KMS-11 (cell line): Measurements from ENCODE around the gene TAP2.

Experiments
- H2AFZ ChIP-seq: fragments of 200-600 bp; sonication (generic); 2 replicates; pipeline ENCODE4 v1.6.1; 2016; ENCODE audit warnings: antibody characterized with exemption, mixed run types, low read depth
- H3K27ac ChIP-seq: fragments of 200-600 bp; sonication (generic); 2 replicates; pipeline ENCODE4 v1.6.1; 2016; ENCODE audit warnings: mild to moderate bottlenecking, mixed run types
- H3K27me3 ChIP-seq: fragments of 200-600 bp; sonication (generic); 2 replicates; pipeline ENCODE4 v1.6.1; 2017; ENCODE audit warnings: mild to moderate bottlenecking, low read depth, mixed run types, moderate library complexity; ENCODE audit not compliant: insufficient read depth
- H3K36me3 ChIP-seq: fragments of 200-600 bp; sonication (generic); 2 replicates; pipeline ENCODE4 v1.6.1; 2017; ENCODE audit warnings: mild to moderate bottlenecking, mixed run types; ENCODE audit not compliant: insufficient read depth
- H3K4me1 ChIP-seq: fragments of 200-600 bp; sonication (generic); 2 replicates; pipeline ENCODE4 v1.6.1; 2016; ENCODE audit warnings: mild to moderate bottlenecking, low read depth, mixed run types; ENCODE audit not compliant: poor library complexity, severe bottlenecking
- H3K4me2 ChIP-seq: fragments of 200-600 bp; sonication (generic); 2 replicates; pipeline ENCODE4 v1.7.0; 2016; ENCODE audit warnings: mild to moderate bottlenecking, mixed run types
- H3K4me3 ChIP-seq: fragments of 200-600 bp; sonication (generic); IDR thresholded peaks from 2 replicates; pipeline ENCODE4 v1.6.1; 2017; ENCODE audit warnings: low read depth, low read length, mixed read lengths; ENCODE audit not compliant: insufficient read depth
- H3K79me2 ChIP-seq: fragments of 200-600 bp; sonication (generic); 2 replicates; pipeline ENCODE4 v1.6.1; 2016; ENCODE audit warnings: low read depth, mixed run types; ENCODE audit not compliant: insufficient read depth
- H3K9ac ChIP-seq: fragments of 200-600 bp; sonication (generic); 2 replicates; pipeline ENCODE4 v1.6.1; 2016; ENCODE audit warnings: mild to moderate bottlenecking, mixed run types
- H4K20me1 ChIP-seq: fragments of 200-600 bp; sonication (generic); 2 replicates; pipeline ENCODE4 v1.6.1; 2016; ENCODE audit warnings: mild to moderate bottlenecking, mixed run types; ENCODE audit not compliant: insufficient read depth
- TF ChIP-seq, protein P1 (sequence below): fragments of 200-600 bp; sonication (generic); conservative IDR thresholded peaks from 2 replicates; pipeline ENCODE4 v1.6.1; 2017; ENCODE audit warnings: low read depth, mild to moderate bottlenecking, antibody characterized with exemption, low read length, moderate library complexity, mixed read lengths

TAP2 gene

DNA sequence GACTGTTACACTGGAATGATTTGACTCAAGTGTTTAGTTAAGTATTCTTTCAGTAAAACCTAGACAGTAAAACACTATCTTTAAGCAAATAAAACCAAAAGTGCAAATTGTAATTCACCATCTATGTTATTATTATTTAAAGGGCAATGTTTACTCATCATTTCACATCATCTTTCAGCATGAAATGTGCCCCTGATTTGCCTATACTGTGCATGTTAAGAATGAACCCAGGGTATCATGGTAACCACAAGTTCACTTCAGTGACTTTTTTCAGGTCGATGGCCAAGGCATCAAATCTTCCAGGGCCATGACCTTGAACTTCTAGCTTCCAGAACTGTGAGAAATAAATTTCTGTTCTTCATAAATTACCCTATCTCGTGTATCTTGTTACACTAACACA, 19.7 kb downstream of the TAP2 start:
- Histone ChIP-seq H3K4me2 (no peak overlapping the region), H2AFZ (no peak overlapping the region), H4K20me1 (no peaks in the 10 kb centered on the region), H3K27me3 (no peaks in the 10 kb centered on the region), H3K4me3 (no peak overlapping the region), H3K79me2 (no peaks in the 10 kb centered on the region), H3K27ac (no peak overlapping the region), H3K36me3 (no peaks in the 10 kb centered on the region), H3K4me1 (no peaks in the 10 kb centered on the region), H3K9ac (no peak overlapping the region)
- TF ChIP-seq, protein P1, sequence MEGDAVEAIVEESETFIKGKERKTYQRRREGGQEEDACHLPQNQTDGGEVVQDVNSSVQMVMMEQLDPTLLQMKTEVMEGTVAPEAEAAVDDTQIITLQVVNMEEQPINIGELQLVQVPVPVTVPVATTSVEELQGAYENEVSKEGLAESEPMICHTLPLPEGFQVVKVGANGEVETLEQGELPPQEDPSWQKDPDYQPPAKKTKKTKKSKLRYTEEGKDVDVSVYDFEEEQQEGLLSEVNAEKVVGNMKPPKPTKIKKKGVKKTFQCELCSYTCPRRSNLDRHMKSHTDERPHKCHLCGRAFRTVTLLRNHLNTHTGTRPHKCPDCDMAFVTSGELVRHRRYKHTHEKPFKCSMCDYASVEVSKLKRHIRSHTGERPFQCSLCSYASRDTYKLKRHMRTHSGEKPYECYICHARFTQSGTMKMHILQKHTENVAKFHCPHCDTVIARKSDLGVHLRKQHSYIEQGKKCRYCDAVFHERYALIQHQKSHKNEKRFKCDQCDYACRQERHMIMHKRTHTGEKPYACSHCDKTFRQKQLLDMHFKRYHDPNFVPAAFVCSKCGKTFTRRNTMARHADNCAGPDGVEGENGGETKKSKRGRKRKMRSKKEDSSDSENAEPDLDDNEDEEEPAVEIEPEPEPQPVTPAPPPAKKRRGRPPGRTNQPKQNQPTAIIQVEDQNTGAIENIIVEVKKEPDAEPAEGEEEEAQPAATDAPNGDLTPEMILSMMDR: no peak

DNA sequence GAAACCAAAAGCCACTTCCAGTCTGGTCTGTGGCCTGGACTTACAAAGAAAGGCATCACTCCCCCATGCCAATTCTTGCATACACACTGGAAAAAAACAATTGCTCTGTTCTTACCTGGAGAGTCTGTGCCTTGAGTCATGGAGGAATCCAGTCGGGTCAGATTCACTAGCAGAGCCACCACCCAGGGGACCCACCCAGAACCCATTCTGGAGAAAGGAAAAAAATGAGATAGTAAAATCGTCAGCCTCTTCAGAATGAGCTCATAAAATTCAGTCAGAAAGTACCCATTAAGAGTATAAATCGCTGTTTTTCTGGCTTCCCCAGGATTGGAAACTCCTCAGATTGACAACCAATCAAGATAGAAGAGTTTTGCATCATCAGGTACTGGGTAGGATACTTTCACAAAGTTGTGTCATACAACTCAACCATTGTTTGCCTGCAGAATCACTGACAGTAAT, 21.8 kb downstream of the TAP2 start, which contains the start of gene HLA-DOB:
HLA-DOB (minus strand) TSS at position 257 of the 459 bp plus-strand sequence; CDS start at position 206, 51 bp downstream.
- H4K20me1 ChIP-seq: no peaks in the 10 kb centered on the region
- H2AFZ ChIP-seq: no peak within 1 kb of the TSS
- H3K79me2 ChIP-seq: no peaks in the 10 kb centered on the region
- H3K36me3 ChIP-seq: no peaks in the 10 kb centered on the region
- no peak within 1 kb of the TSS for H3K4me3 ChIP-seq
- H3K4me1 ChIP-seq: no peaks in the 10 kb centered on the region
- TF ChIP-seq, protein P1: no peak
- H3K4me2 ChIP-seq: no peak within 1 kb of the TSS
- no peak within 1 kb of the TSS for H3K27ac ChIP-seq
- H3K9ac ChIP-seq: no peak within 1 kb of the TSS
- H3K27me3 ChIP-seq: no peaks in the 10 kb centered on the region

DNA sequence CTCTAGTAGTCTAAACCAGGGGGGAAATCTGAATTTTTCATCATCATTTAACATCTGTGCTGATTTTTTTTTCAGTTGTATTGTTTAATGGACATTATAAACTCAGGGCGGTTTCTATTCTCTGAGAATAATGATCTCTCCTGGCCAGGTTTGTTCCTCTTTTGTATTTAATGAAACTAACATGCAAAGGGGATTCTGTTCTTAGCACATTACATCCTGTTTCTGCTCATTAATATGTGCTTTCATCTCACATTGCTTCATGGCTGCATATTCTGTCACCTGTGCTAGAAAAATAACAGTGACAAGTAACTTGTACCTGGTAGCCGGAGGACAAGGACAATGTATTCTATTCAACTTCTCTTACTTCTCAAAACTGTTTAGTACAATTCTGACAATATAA, 22.5 kb downstream of the TAP2 start:
- no peak overlapping the region for H3K4me3 ChIP-seq
- H3K4me1 ChIP-seq: no peaks in the 10 kb centered on the region
- H3K27me3 ChIP-seq: no peaks in the 10 kb centered on the region
- TF ChIP-seq, protein P1: no peak
- H3K79me2 ChIP-seq: no peaks in the 10 kb centered on the region
- no peak overlapping the region for H3K4me2 ChIP-seq
- no peak overlapping the region for H2AFZ ChIP-seq
- no peaks in the 10 kb centered on the region for H4K20me1 ChIP-seq
- H3K9ac ChIP-seq: no peak overlapping the region
- no peaks in the 10 kb centered on the region for H3K36me3 ChIP-seq
- no peak overlapping the region for H3K27ac ChIP-seq

DNA sequence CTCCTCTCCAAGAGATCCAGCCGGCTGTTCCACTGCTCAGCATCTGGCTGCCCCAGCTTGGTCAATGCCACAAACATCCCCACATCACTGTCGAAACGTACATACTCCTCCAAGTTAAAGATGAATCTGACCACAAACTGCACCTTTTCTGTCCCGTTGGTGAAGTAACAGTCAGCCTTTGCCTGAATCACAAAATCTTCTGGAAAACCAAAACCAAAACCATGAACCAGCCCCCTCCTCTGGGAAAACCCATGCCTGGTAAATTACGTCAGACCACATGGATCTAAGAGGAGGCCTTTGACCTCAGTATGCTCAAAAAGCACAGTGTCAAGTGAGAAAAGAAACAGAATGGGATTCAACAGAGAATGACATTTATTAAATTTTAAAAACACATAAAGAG, 23.4 kb downstream of the TAP2 start:
- TF ChIP-seq, protein P1: no peak
- Histone ChIP-seq H3K4me1 (no peaks in the 10 kb centered on the region), H3K36me3 (no peaks in the 10 kb centered on the region), H3K27me3 (no peaks in the 10 kb centered on the region), H2AFZ (no peak overlapping the region), H3K79me2 (no peaks in the 10 kb centered on the region), H3K4me2 (no peak overlapping the region), H3K4me3 (no peak overlapping the region), H3K9ac (no peak overlapping the region), H3K27ac (no peak overlapping the region), H4K20me1 (no peaks in the 10 kb centered on the region)

DNA sequence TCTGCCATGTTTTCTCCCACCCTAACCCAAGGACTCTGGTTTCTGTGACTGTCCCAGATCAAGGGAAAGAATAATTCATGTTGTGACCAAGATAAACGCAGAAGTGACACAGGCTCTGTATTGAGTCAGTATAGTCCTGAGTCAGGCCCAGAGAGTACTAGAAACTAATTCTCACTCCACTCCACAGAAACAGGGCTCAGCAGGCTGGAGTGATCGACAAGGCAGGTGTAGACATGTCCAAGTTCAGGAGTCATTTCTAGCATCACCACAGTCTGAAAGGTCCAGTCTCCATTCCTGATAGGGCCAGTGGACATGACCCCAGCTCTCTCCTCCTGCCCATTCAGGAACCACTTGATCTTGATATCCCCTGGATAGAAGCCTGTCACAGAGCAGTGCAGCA, 24.4 kb downstream of the TAP2 start:
- Histone ChIP-seq H3K79me2 (no peaks in the 10 kb centered on the region), H3K27me3 (no peaks in the 10 kb centered on the region), H4K20me1 (no peaks in the 10 kb centered on the region), H3K4me2 (no peak overlapping the region), H3K27ac (no peak overlapping the region), H3K4me3 (no peak overlapping the region), H3K9ac (no peak overlapping the region), H3K36me3 (no peaks in the 10 kb centered on the region), H2AFZ (no peak overlapping the region), H3K4me1 (no peaks in the 10 kb centered on the region)
- TF ChIP-seq, protein P1: no peak
